K562 (cell line): ENCODE measurements around the gene ANKMY1. TPM values are rescaled to one million over a fixed set of nuclear protein-coding genes. Genes with fewer than 3 reads are reported as not detected.

Source experiments
- CTBP1 ChIP-seq: fragments of 450-650 bp; IDR thresholded peaks from 2 replicates; pipeline ENCODE4 v1.6.1; 2016; ENCODE audit warnings: borderline replicate concordance
- EGR1 ChIP-seq: fragments of 450-650 bp; conservative IDR thresholded peaks from 2 replicates; pipeline ENCODE4 v1.6.1; 2017; ENCODE audit warnings: mild to moderate bottlenecking
- ETV5 ChIP-seq: sonication (generic); formaldehyde crosslinking; IDR thresholded peaks from 2 replicates; pipeline ENCODE4 v1.4.0; 2020; ENCODE audit warnings: low read depth, mild to moderate bottlenecking, missing genetic modification reagents
- FOS ChIP-seq: IDR thresholded peaks from 3 replicates; pipeline ENCODE4 v1.6.1; 2011; ENCODE audit not compliant: insufficient read length; ENCODE audit errors: extremely low read depth
- GTF2B ChIP-seq: IDR thresholded peaks from 2 replicates; pipeline ENCODE4 v1.6.1; 2011; ENCODE audit not compliant: insufficient read length; ENCODE audit errors: extremely low read depth
- KAT7 ChIP-seq: sonication (generic); formaldehyde crosslinking; IDR thresholded peaks from 2 replicates; pipeline ENCODE4 v1.8.0; 2022; ENCODE audit warnings: missing genetic modification reagents, mild to moderate bottlenecking, borderline replicate concordance
- L3MBTL2 ChIP-seq: fragments of 450-650 bp; IDR thresholded peaks from 2 replicates; pipeline ENCODE4 v1.6.1; 2016; ENCODE audit warnings: mild to moderate bottlenecking, moderate library complexity
- MAZ ChIP-seq, 2 experiments: fragments of 450-650 bp in 1 of 2; sonication (generic) in 1 of 2; formaldehyde crosslinking; IDR thresholded peaks in 1 of 2; conservative IDR thresholded peaks in 1 of 2; 2 replicates each; pipeline versions ENCODE4 v1.4.0 to v1.5.0; 2020; ENCODE audit warnings: mild to moderate bottlenecking in 1 of 2, missing genetic modification reagents in 1 of 2
- ZZZ3 ChIP-seq: fragments of 450-650 bp; IDR thresholded peaks from 2 replicates; pipeline ENCODE4 v1.6.1; 2016; ENCODE audit warnings: antibody characterized with exemption, mild to moderate bottlenecking, moderate library complexity
- polyA plus RNA-seq, 8 experiments: library from polyadenylated mRNA; depleted of rRNA in 4 of 8; stranded (reverse) in 5 of 8; unstranded in 3 of 8; fragments of >200 nt; fragmentation: Nextera tagmentation in 2 of 8; fragmentation: Illumina TruSeq in 1 of 8; extraction: Ambion mirVana in 2 of 8; extraction: Trizol in 1 of 8; gene quantifications; 2 replicates each; pipeline versions ENCODE4 v1.2.1 to v1.2.3, GENCODE V29; 2011 to 2014; ENCODE audit warnings: inconsistent platforms in 1 of 8, missing spikeins in 1 of 8
- total RNA-seq, 7 experiments: library from RNA; depleted of rRNA in 6 of 7; stranded (reverse); fragments of >200 nt in 6 of 7; fragmentation: Illumina TruSeq in 2 of 7; extraction: Trizol in 2 of 7; gene quantifications; 2 replicates each; pipeline versions ENCODE4 v1.2.1 to v1.2.3, GENCODE V29; 2011 to 2021; ENCODE audit warnings: low replicate concordance in 1 of 7
- TF ChIP-seq, protein P1 (sequence below): fragments of 250-450 bp; sonication (Bioruptor Pico); IDR thresholded peaks from 2 replicates; pipeline ENCODE4 v1.5.0; 2020; ENCODE audit warnings: mild to moderate bottlenecking
- TF ChIP-seq, protein P2 (sequence below): fragments of 250-450 bp; sonication (Bioruptor Pico); IDR thresholded peaks from 2 replicates; pipeline ENCODE4 v1.5.0; 2021; ENCODE audit warnings: mild to moderate bottlenecking, moderate library complexity

ANKMY1 gene
- total and polyA plus RNA-seq, 9 of the 15 experiments (the other 6 are each of a cell fraction or from before 2014, with no cell fraction given), result 0.75 to 15.1 (median 11.7) TPM

GRCh38 chr2:240449764-240450531 is 107.8 kb downstream of the ANKMY1 start (continued):
- TF ChIP-seq, protein P1, sequence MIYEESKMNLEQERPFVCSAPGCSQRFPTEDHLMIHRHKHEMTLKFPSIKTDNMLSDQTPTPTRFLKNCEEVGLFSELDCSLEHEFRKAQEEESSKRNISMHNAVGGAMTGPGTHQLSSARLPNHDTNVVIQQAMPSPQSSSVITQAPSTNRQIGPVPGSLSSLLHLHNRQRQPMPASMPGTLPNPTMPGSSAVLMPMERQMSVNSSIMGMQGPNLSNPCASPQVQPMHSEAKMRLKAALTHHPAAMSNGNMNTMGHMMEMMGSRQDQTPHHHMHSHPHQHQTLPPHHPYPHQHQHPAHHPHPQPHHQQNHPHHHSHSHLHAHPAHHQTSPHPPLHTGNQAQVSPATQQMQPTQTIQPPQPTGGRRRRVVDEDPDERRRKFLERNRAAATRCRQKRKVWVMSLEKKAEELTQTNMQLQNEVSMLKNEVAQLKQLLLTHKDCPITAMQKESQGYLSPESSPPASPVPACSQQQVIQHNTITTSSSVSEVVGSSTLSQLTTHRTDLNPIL, result no peak
- TF ChIP-seq KAT7, result no peak
- TF ChIP-seq, protein P2, sequence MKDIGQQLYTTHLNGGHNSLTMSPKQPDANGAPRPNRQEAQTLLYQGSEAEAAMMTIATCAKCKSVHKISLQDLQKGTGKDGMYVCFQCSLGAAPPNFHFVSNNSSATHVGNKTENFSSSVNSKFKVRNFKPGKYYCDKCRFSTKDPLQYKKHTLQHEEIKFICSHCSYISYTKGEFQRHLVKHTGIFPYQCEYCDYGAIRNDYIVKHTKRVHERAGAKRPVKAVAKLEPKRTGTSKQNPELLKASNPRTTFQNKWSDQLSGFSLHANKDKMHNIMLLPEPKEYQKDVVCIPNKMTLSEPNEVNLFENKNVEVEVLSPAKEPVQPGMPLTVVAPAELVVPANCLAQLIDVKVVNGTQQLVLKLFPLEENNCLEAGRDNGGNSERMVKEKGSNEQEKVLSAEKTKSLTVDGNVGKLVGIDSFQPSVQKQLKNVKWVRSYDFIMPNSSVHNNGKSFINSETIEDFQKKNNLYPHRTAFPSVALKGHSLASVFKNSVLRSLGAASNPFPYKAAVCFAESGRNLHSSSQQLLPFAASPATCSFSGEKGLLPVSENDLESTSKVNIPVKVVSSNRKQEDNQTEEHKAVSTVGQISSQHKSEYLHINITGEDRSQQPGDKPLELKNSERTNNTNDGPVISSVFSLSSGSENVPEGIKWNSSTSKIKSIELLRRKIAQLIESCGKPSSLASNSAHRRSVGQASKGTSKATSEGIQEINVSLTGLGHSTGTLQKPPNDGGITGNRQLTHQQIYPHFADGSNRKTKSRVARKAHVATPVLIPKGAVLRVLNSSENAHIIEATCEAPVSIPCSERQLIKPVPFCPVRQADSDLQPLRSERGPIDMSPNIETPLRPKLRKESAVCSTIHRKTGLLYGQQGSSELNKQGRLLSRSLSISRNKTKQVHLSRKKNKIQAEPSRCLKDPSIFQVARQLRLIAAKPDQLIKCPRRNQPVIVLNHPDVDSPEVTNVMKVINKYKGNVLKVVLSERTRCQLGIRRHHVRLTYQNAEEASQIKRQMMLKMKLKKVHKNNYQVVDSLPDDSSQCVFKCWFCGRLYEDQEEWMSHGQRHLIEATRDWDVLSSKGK, result no peak
- no peak for TF ChIP-seq FOS
- no peak for TF ChIP-seq MAZ (CRISPR knock-in tag; conservative IDR thresholded peaks at IDR 0.05 in 1 of 2, IDR thresholded peaks at IDR 0.05 in 1 of 2)
- no peak for TF ChIP-seq CTBP1
- TF ChIP-seq ETV5 (CRISPR knock-in tag), result no peak
- no peak for TF ChIP-seq EGR1
- no peak for TF ChIP-seq L3MBTL2
- no peak for TF ChIP-seq ZZZ3
- TF ChIP-seq GTF2B, result no peak
